ENCODE data around the gene WDR27.

The WDR27 gene

DNA sequence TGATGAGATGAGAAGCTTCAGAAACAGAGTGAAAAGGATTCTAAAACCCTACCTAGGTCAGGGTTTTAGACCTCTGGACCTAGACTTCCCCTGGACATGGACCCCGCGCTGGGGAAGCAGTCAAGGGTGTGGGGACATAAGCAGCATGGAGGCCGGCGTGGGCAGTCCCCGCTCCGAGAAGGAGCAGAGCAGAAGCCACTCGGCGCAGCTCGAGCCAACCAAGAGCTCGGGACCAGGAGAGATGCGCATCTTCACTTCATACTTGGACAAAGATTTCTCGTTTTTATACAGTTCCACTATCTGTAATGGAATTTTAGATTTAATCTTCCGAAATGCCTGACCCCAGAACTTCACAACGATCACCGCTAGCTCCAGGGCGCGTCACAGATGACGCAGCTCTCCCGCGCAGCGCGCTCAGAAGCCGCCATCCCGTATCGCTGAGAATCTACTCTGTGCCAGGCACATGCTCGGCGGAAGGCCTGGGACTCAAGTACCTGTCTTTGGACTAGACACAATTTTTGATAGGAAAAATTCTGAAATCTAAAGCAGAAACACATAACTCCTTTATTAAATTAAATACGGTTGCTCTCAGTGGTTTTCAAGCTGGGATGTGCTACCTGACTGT lies 60.3 kb downstream of the WDR27 start:
- no peak for FAIRE-seq
- no peak for DNase-seq (ENCODE audit: low spot score)

DNA sequence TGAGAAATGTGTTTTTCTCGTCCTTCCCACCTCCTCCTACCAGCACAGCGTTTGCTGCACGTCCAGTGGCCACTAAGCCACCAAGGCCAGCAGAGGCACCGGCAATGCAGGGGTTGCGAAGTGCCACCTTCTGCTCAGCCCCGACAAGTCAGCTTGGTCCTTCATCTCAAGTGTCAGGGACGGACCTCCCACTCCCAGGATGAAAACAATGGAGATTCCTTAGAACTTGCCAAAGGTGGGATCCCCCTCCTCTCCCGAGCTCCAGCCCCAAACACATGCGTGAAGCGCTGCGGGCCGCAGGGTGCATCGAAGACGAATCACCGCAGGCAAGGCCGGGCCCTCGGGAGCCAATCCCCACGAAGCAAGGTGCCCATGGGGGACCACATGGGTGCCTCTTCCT lies 60.8 kb downstream of the WDR27 start:
- no peak for FAIRE-seq
- DNase-seq (ENCODE audit: low spot score): no peak

DNA sequence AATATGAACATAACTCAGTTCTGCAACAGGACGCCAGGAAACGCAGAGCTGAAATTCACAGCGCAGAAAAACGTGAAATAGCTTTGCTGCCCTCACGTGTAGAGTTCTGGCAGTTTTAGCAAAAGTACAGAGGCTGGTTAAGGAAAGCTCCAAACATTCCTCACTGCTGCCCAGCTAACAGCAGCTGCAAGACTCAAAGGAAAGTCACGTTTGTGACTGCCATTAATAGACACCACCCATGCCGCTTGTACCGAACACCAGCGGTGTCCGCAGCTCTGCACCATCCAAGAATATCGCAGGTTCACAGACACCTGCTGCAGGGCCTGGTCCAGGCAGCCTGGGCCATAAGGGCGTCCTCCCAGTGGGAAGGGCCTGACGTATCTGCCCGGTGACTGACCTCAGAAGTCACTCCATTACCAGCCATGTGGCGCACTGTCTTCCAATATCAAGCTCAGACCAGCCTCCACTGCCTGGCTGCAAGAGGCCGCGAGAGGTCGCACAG lies 61.4 kb downstream of the WDR27 start:
- DNase-seq (ENCODE audit: low spot score): no peak
- no peak for FAIRE-seq

DNA sequence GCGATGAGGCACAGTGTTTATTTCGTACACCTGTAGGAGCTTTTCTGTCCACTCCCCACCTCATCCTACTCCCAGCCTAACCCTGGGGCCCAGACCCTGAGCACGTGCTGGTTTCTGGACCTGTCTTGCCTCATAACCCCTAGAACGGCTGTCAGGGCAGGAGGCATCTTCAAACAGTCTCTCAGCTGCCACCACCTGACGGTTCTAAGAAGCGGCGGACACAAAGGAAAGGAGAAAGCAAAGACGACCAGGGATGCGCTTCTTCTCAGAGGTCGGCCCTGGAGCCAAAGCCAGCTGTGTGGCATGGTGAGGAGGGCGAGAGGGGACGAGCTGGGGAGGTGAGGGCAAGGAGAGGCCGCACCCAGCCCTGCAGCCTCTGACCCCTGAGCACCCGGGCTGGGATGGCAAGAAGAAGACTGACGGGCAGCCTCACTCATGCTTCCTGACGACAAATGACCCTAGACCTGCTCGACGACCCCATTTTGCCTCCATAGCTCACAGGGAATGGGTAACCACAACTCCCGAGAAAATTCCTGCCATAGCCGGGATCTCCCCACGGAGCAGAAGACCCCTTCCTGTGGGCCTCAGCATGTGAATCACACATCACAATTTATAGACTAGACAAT lies 62.1 kb downstream of the WDR27 start:
- DNase-seq (ENCODE audit: low spot score) (no peak), FAIRE-seq (no peak)

DNA sequence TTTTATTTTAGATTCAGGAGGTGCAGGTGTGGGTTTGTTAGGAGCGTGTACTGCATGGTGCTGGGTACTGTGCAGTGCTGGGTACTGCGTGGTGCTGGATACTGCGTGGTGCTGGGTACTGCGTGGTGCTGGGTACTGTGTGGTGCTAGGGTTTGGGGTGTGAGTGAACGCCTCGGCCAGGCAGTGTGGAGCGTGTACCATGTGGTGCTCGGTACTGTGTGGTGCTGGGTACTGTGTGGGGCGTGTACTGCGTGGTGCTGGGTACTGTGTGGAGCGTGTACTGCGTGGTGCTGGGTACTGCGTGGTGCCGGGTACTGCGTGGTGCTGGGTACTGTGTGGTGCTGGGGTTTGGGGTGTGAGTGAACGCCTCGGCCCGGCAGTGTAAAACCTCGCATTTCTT lies 62.9 kb downstream of the WDR27 start:
- no peak for DNase-seq (ENCODE audit: low spot score)
- no peak for FAIRE-seq

DNA sequence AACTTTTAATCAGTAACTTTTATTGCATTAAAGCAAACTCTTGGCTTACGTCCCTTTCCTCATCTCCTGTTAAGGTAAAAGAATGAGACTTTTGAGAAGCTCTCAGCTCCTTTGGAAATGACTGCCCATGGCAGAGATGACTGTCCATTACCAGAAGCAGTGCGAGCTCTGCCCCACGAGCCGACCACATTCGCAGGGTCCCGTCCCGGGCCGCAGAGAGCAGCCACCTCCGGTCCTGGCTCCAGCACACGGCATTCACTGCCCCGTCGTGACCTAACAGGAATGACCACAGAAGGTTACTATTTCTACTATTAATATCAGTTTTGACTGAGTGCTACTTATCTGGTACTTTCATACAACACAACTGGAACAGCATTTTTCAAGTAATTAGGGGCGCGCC lies 63.4 kb downstream of the WDR27 start:
- FAIRE-seq (peak; percentile 50), DNase-seq (ENCODE audit: low spot score) (no peak)

DNA sequence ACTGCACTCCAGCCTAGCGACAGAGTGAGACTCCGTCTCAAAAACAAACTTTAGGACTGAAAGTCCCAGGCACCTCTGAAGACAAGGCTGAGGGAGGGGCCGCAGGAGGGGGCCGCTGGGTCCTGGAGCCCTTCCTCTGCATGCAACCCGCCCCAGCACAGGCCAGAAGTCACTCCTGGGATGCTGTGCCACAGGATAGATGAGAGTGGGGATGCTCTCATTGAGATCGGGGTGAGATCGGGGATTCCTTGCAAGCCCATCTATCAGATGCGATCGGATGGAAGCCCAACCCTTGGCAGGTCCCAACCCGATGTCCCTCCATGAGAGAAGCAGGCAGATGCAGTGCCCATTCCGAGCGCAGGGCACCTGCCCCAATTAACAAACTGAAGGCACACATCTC lies 66.5 kb downstream of the WDR27 start:
- DNase-seq (ENCODE audit: low spot score) (no peak), FAIRE-seq (no peak)

DNA sequence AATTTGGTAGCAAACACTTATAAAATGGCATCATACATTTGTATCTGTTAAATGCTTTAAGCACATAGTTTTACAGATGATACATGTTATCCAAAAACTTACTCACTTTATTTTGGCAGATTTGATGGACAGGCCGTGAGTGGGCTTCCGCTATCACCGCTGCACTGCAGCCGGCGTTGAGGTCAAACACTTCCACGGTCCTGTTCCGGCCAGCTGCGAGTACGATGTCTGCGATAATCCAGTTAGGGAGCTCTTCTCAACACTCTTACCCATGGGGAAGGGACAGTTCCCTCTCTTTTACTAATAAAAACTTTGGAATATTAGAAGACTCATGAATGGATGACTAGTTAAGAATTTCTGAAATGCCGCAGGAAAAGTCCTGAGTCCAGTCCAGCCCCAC lies 69.0 kb downstream of the WDR27 start:
- FAIRE-seq: no peak

DNA sequence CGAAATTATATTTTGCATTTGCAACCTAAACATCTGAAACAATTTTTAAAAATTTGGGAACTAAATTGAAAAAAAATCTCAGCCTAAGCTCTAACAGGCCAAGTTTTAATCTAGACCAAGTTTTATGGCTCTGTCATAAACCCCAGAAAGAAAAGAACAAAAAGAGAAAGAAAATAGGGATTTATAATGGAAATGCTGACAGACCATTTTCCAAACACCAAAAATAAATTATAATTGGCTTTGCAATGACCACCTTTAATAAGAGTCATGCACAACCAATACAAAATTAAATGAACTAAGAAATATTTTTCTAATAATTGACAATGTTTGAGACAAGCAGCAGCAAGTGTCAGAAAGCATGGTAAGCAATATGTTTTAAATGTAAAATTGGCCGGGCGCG lies 72.6 kb downstream of the WDR27 start:
- FAIRE-seq (no peak), DNase-seq (ENCODE audit: low spot score) (no peak)

More for the DNA sequence above, 69.0 kb downstream of the WDR27 start:
- no peak for DNase-seq (ENCODE audit: low spot score)

DNA sequence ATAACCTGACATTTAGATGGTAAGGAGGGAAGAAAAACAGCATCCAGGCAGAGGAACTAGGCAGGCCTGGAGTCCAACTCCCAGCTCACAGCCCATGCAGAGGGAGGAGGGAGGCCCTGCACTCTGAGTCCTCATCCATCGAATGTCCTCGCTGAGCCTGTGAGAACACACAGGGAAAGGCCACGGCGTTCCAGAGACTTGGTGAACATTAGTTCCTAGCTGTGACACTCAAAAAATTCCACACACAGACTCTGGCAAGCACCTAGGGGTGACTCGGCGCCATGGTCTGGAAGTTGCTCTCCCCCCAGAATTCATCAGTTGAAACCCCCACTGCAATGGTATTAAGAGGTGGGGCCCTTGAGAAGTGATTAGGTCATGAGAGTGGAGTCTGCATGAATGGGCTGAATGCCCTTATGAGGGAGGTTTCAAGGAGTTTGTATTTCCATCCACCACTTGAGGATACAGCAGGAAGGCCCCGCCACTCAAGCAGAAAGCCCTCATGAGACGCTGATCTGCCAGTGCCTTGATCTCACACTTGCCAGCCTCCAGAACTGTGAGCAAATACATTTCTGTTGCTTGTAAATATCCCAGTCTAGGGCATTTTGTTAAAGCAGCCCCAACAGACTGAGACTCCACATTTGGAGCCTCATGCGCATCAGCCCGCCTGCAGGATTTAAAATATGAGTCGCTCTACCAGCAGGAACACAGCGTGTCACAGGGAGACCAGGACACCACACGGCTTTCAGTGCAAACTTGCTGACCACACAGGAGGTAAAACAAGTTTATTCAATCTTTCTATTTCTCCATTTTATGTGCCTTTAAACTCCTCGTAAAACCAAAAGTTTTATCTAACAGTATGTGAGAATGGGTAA lies 73.9 kb downstream of the WDR27 start:
- FAIRE-seq (no peak), DNase-seq (ENCODE audit: low spot score) (no peak)

DNA sequence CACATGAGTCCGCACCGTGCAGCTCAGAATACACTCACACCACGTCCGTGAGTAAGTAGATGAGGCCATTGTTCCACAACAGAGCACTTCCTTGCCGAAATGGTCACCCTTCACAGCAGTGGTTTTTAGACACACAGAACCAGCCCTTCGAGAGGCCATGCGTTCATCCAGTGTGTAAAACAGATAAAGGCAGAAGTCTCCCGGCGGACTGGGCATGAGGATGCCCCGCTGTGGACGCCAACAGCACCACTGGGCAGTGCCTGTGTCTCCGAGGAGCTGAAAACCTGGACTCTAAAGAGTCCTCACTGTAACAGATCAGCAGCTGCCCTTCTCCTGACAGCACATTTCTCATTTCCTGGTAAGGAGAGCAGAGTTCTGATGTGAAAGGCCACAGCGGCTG lies 75.2 kb downstream of the WDR27 start:
- no peak for DNase-seq (ENCODE audit: low spot score)
- no peak for FAIRE-seq

DNA sequence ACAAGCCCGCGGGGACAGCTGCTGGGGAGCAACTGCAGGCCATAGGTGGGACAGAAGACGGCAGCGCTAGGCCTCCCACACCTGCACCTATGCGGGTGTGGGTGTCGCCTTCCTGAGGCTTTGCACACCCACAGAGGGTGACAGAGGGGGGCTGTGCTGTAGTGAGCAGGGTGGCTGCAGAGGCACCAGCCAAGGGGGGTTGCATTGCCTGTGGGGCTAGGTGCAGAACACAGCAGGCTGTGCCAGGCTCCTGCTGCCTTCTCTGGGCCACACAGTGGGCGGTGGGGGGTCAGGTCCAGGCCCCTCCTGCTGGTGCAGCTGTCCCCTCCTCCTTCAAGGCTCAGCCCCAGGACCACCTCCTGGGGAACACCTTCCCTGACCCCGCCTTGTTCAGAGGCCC lies 75.7 kb downstream of the WDR27 start:
- DNase-seq (ENCODE audit: low spot score): no peak

DNA sequence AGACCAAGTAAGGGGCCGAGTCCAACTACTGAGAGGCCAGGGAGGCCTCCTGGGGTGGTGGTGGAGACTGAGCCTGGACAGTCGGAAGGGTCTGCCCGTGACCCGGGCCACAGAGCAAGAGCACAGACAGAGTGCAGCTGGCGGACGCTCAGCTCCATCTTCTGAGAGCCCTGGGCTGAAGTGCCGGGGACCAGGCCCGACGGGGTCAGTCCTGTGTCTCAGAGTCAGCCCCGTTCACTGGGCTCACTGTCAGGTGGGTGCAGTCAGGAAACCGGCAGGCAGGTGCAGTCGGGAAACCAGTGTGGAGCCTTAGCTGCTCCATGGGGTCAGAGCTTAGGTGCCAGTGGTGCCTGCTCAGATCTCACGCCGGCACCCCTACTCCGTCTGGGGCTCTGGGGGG lies 76.5 kb downstream of the WDR27 start:
- FAIRE-seq (no peak), DNase-seq (ENCODE audit: low spot score) (no peak)

More for the DNA sequence above, 75.7 kb downstream of the WDR27 start:
- no peak for FAIRE-seq

DNA sequence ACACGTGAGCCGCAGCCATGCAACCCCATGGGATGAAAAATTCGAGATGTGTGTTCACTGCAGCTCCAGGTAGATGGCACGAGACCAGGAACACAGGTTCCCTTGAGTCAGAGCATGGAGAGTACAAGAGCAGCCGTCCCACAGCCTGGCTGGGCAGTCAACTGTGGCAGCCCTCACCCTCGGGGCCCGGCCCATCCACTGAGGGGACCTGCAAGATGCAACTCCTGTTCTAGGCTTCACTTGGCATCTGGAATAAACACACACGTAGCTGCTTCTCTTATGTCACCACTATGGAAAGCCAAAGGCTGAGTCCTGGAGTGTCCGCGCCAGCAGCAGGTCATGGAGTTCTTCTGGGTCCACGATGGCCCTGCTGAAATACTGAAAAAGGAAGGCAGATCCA lies 77.0 kb downstream of the WDR27 start:
- no peak for DNase-seq (ENCODE audit: low spot score)
- no peak for FAIRE-seq

DNA sequence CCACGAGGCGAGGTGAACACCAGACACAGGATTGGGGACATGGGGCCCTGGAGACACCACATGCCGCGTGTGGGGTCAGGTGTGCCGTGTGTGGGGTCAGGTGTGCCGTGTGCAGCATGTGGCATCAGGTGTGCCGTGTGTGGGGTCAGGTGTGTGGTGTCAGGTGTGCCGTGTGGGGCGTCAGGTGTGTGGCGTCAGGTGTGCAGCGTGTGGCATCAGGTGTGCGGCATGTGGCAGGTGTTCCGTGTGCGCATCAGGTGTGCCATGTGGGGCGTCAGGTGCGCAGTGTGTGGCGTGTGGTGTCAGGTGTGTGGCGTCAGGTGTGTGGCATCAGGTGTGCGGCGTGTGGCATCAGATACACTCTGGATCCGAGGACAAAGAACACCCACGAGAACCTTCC lies 77.9 kb downstream of the WDR27 start:
- FAIRE-seq (peak; percentile 59), DNase-seq (ENCODE audit: low spot score) (no peak)

DNA sequence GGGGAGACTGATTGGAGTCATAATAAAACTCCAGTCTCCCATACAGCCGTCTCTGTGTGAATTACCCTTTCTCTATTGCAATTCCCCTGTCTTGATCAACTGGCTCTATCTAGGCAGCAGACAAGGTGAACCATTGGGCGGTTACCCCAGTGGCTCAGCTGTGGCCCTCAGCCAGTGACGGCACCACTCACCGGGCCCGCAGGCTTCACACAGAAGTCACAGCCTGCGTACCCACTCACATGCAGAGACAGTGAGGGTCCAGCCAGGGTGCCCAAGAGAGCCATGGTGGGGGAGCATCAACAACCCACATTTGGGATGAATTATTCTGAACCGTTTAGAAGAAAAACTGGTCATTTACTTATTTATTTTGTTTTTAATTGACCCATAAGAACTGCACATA lies 78.5 kb downstream of the WDR27 start:
- DNase-seq (ENCODE audit: low spot score) (no peak), FAIRE-seq (no peak)

DNA sequence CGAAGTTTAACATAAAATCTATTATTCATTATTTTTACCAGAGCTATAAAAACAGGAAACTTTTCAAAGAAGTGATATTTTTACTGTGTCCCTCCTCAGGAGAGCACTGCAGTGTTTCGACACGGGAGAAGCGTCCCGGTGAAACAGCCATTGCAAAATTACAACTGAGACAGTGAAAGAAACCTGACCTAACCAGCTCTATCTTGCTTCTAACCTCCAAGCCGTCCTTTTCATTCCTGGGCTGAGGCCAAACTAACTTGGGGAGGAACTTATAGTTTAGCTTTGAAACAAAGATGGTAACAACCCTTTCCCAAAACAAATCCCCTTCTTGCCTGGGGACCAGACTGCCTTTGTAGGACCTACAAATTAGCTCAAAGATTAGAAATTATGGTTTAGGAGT lies 79.2 kb downstream of the WDR27 start:
- no peak for FAIRE-seq

DNA sequence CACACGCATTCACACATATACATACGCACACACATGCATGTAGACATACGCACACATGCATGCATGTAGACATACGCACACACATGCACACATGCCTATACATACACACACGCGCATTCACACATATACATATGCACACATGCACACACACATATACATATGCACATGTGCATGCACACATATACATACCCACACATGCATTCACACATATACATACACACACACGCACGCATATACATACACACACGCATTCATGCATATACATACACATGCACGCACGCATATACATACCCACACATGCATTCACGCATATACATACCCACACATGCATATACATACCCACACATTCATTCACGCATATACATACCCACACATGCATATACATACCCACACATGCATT lies 80.5 kb downstream of the WDR27 start:
- DNase-seq (ENCODE audit: low spot score): no peak
- FAIRE-seq: no peak

More for the DNA sequence above, 79.2 kb downstream of the WDR27 start:
- DNase-seq (ENCODE audit: low spot score): no peak

DNA sequence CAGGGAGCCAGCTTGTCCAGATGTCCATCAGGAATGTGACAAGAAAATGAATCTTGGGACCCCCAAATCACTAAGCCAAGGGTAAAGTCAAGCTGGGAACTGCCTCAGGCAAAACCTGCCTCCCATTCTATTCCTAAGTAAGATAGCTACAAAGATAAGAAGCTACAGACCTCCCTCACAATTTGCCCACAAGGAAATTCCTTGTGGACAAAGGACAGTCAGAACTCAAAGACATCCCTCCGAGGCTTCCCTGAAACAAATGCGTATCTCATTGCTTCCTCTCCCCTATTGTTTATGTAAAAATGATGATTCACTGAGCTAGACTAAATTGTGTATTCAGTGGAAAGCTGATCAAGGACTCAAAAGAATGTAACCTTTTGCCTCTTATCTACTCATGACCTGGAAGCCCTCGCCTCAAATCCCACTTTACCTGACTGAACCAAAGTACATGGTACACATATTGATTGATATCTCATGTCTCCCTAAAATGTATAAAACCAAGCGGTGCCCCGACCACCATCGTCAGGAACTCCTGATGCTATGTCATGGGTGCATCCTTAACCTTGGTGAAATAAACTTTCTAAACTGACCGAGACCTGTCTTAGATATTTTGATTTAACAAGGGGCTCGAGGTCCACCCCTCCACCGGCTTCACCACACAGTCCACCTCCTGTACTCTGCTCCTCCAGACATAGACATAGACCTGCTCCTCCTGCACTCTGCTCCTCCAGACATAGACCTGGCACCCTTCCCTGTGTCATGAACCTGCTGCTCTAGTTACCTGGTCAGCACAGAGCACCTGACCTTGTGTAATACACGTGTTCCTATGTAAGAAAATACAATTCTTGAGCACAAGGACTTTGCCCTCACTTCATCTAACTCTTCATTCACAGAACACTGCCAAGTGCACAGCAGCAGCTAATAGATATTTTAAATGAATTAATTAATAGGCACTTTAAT lies 81.4 kb downstream of the WDR27 start:
- DNase-seq (ENCODE audit: low spot score): no peak
- FAIRE-seq: no peak

DNA sequence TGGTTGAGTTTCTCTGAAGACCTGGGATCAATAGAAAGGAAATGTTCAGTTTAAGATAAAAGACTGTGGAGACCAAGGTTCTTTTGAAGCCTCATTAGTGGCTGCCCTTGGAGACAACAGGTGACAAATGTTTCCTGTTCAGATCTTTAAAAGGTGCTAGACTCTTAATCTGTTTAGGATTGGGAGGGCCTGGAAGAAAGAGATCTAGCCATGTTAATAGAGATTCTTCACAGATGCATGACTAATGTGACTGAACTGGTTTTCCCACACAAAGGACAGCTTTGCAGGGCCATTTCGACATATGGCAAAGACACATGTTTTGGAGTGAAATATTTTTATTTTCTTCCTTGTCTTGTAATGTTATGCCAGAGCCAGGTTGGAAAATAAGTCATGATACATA lies 82.2 kb downstream of the WDR27 start:
- no peak for DNase-seq (ENCODE audit: low spot score)

More for the DNA sequence above, 82.2 kb downstream of the WDR27 start:
- FAIRE-seq: no peak
